H9 (cell line): Measurements from ENCODE around the gene HOXD8. TPM values are rescaled to one million over a fixed set of nuclear protein-coding genes. Genes with fewer than 3 reads are reported as not detected.

Experiments used
- DNase-seq: peaks from one replicate; pipeline ENCODE4 v3.0.0-alpha.2; 2017
- H2AFZ ChIP-seq: one replicate; pipeline ENCODE4 v1.6.1; 2013; ENCODE audit warnings: mild to moderate bottlenecking, low read length, control low read depth, moderate library complexity
- H2AK5ac ChIP-seq: 2 replicates; pipeline ENCODE4 v1.6.1; 2013; ENCODE audit warnings: low read length, control low read depth, mixed read lengths; ENCODE audit not compliant: insufficient read length
- H2BK120ac ChIP-seq: one replicate; pipeline ENCODE4 v1.6.1; 2013; ENCODE audit warnings: low read depth, mild to moderate bottlenecking, low read length, control low read depth, inconsistent platforms; ENCODE audit not compliant: poor library complexity, severe bottlenecking
- H2BK12ac ChIP-seq: 2 replicates; pipeline ENCODE4 v1.6.1; 2013; ENCODE audit warnings: low read length, control low read depth, mixed read lengths, low read depth; ENCODE audit not compliant: insufficient read length
- H2BK15ac ChIP-seq: 2 replicates; pipeline ENCODE4 v1.6.1; 2013; ENCODE audit warnings: low read depth, low read length, control low read depth
- H2BK20ac ChIP-seq: one replicate; pipeline ENCODE4 v1.6.1; 2013; ENCODE audit warnings: low read depth, mild to moderate bottlenecking, low read length, control low read depth, inconsistent platforms; ENCODE audit not compliant: poor library complexity, severe bottlenecking
- H2BK5ac ChIP-seq: 2 replicates; pipeline ENCODE4 v1.6.1; 2013; ENCODE audit warnings: low read length, control low read depth, mixed read lengths; ENCODE audit not compliant: insufficient read length
- H3K14ac ChIP-seq: 2 replicates; pipeline ENCODE4 v1.6.1; 2013; ENCODE audit warnings: low read length, control low read depth; ENCODE audit not compliant: insufficient read depth
- H3K18ac ChIP-seq: 2 replicates; pipeline ENCODE4 v1.6.1; 2013; ENCODE audit warnings: low read depth, mild to moderate bottlenecking, mixed read lengths, low read length, control low read depth; ENCODE audit not compliant: insufficient read length
- H3K23ac ChIP-seq: 2 replicates; pipeline ENCODE4 v1.6.1; 2013; ENCODE audit warnings: low read length, control low read depth, mixed read lengths, low read depth; ENCODE audit not compliant: insufficient read length
- H3K23me2 ChIP-seq: 2 replicates; pipeline ENCODE4 v1.6.1; 2013; ENCODE audit warnings: low read depth, mild to moderate bottlenecking, mixed read lengths, low read length, control low read depth; ENCODE audit not compliant: insufficient read length, poor library complexity, severe bottlenecking
- H3K27ac ChIP-seq: 2 replicates; pipeline ENCODE4 v1.5.1; 2013; ENCODE audit warnings: low read length, control low read depth, mixed read lengths, low read depth; ENCODE audit not compliant: insufficient read length
- H3K27me3 ChIP-seq: 2 replicates; pipeline ENCODE4 v1.6.1; 2013; ENCODE audit warnings: low read length, control low read depth, inconsistent platforms; ENCODE audit not compliant: insufficient read depth
- H3K4ac ChIP-seq: 2 replicates; pipeline ENCODE4 v1.6.1; 2013; ENCODE audit warnings: low read depth, mild to moderate bottlenecking, control low read depth, inconsistent platforms, low read length, moderate library complexity
- H3K4me1 ChIP-seq: 2 replicates; pipeline ENCODE4 v1.6.1; 2013; ENCODE audit warnings: low read length, control low read depth, inconsistent platforms; ENCODE audit not compliant: insufficient read depth
- H3K4me2 ChIP-seq: 2 replicates; pipeline ENCODE4 v1.6.1; 2013; ENCODE audit warnings: low read length, control low read depth, mixed read lengths; ENCODE audit not compliant: insufficient read length, insufficient read depth
- H3K56ac ChIP-seq: 2 replicates; pipeline ENCODE4 v1.6.1; 2013; ENCODE audit warnings: low read depth, mild to moderate bottlenecking, mixed read lengths, low read length, control low read depth; ENCODE audit not compliant: insufficient read length
- H3K79me1 ChIP-seq: 2 replicates; pipeline ENCODE4 v1.6.1; 2013; ENCODE audit warnings: low read depth, mild to moderate bottlenecking, moderate library complexity, low read length, control low read depth, inconsistent platforms; ENCODE audit not compliant: insufficient read depth, poor library complexity, severe bottlenecking
- H3K79me2 ChIP-seq: 2 replicates; pipeline ENCODE4 v1.6.1; 2013; ENCODE audit warnings: low read length, control low read depth, inconsistent platforms; ENCODE audit not compliant: insufficient read depth
- H3K9ac ChIP-seq: 2 replicates; pipeline ENCODE4 v1.6.1; 2013; ENCODE audit warnings: low read length, control low read depth, mixed read lengths; ENCODE audit not compliant: insufficient read length; ENCODE audit errors: extremely low read depth
- H3K9me3 ChIP-seq: one replicate; pipeline ENCODE4 v1.6.1; 2013; ENCODE audit warnings: low read depth, low read length, inconsistent platforms; ENCODE audit not compliant: control insufficient read depth
- H3T11ph ChIP-seq: one replicate; pipeline ENCODE4 v1.6.1; 2013; ENCODE audit warnings: mild to moderate bottlenecking, low read length, control low read depth, inconsistent platforms
- H4K20me1 ChIP-seq: one replicate; pipeline ENCODE4 v1.6.1; 2013; ENCODE audit not compliant: control insufficient read depth, insufficient read length, insufficient read depth
- H4K5ac ChIP-seq: 2 replicates; pipeline ENCODE4 v1.6.1; 2013; ENCODE audit warnings: low read depth, mild to moderate bottlenecking, mixed read lengths, low read length, control low read depth; ENCODE audit not compliant: insufficient read length
- H4K8ac ChIP-seq: replicated peaks from 2 replicates; pipeline ENCODE4 v1.6.1; 2013; ENCODE audit warnings: low read length, control low read depth, mixed read lengths, low read depth; ENCODE audit not compliant: insufficient read length
- H4K91ac ChIP-seq: 2 replicates; pipeline ENCODE4 v1.6.1; 2013; ENCODE audit warnings: low read depth, mild to moderate bottlenecking, moderate library complexity, mixed read lengths, low read length, control low read depth; ENCODE audit not compliant: insufficient read length
- H3K27ac Mint-ChIP-seq, 3 experiments: 2 replicates in 2 of 3; 3 replicates in 1 of 3; pipeline ENCODE4 v1.8.0; 2020 to 2021; ENCODE audit warnings: mixed read lengths in 3 of 3, mild to moderate bottlenecking in 1 of 3, moderate library complexity in 1 of 3
- H3K27me3 Mint-ChIP-seq: 2 replicates; pipeline ENCODE4 v1.8.0; 2021; ENCODE audit warnings: low read depth, mild to moderate bottlenecking, moderate library complexity, mixed read lengths
- H3K36me3 Mint-ChIP-seq, 3 experiments: 2 replicates in 2 of 3; 3 replicates in 1 of 3; pipeline ENCODE4 v1.8.0; 2020 to 2021; ENCODE audit warnings: low read depth in 3 of 3, mixed read lengths in 3 of 3; ENCODE audit not compliant: insufficient read depth in 1 of 3
- H3K4me1 Mint-ChIP-seq, 2 experiments: 2 replicates each; pipeline ENCODE4 v1.8.0; 2020; ENCODE audit warnings: mixed read lengths in 2 of 2
- H3K4me3 Mint-ChIP-seq, 2 experiments: 2 replicates in 1 of 2; 3 replicates in 1 of 2; pipeline ENCODE4 v1.8.0; 2020 to 2021; ENCODE audit warnings: mild to moderate bottlenecking in 2 of 2, mixed read lengths in 2 of 2, moderate library complexity in 1 of 2
- H3K9me3 Mint-ChIP-seq, 2 experiments: 2 replicates in 1 of 2; 3 replicates in 1 of 2; pipeline ENCODE4 v1.8.0; 2020; ENCODE audit warnings: mild to moderate bottlenecking in 2 of 2, mixed read lengths in 2 of 2, moderate library complexity in 1 of 2
- WGBS: extraction: QIAGEN DNeasy Blood & Tissue Kit; methylation state at CpG from one replicate; pipeline ENCODE4 v1.1.7; 2013; ENCODE audit warnings: missing lambda C conversion rate, low lambda C conversion rate, mixed read lengths; ENCODE audit not compliant: insufficient read length; ENCODE audit errors: extremely low coverage; 5-methylcytosine and 5-hydroxymethylcytosine counted together
- total RNA-seq: library from RNA; stranded (reverse); gene quantifications from 2 replicates; pipeline ENCODE4 v1.2.1, GENCODE V29; 2021
- TF ChIP-seq, protein P1 (sequence below): fragments of 200-600 bp; sonication (generic); conservative IDR thresholded peaks from 3 replicates; pipeline ENCODE4 v1.8.0; 2021; ENCODE audit warnings: antibody characterized with exemption, mild to moderate bottlenecking

HOXD8 gene
- total RNA-seq, 1 experiment from 2014 or later = not detected

GRCh38 chr2:176160986-176161824 lies 31.7 kb downstream of the HOXD8 start:
- H4K91ac ChIP-seq = no peak overlapping the region
- peaks cover 2% of the 10 kb centered on the region for H4K20me1 ChIP-seq
- H3K14ac ChIP-seq = no peak overlapping the region
- no peak overlapping the region for H2BK15ac ChIP-seq
- peaks cover 100% of the 10 kb centered on the region for H3K27me3 Mint-ChIP-seq
- H4K8ac ChIP-seq = no peak overlapping the region
- H2BK120ac ChIP-seq = no peak overlapping the region
- peaks cover 6 to 38% of the 10 kb centered on the region in 2 experiments; a peak in 3 of 4 replicates for H3K4me1 Mint-ChIP-seq
- H2AFZ ChIP-seq = no peak overlapping the region
- H3K9me3 ChIP-seq = no peaks in the 10 kb centered on the region
- H3K56ac ChIP-seq = no peak overlapping the region
- no peak for DNase-seq
- H3K79me2 ChIP-seq = no peaks in the 10 kb centered on the region
- H3K4ac ChIP-seq = no peak overlapping the region
- H3K27ac ChIP-seq = no peak overlapping the region
- H2BK20ac ChIP-seq = no peak overlapping the region
- H3K9me3 Mint-ChIP-seq = peaks cover 2 to 5% of the 10 kb centered on the region in 2 experiments; a peak in 3 of 5 replicates
- H4K5ac ChIP-seq = no peak overlapping the region
- H3K4me3 Mint-ChIP-seq = no peak overlapping the region
- H3K36me3 Mint-ChIP-seq = no peaks in the 10 kb centered on the region; a peak in 1 of 7 replicates
- H2BK12ac ChIP-seq = no peak overlapping the region
- no peaks in the 10 kb centered on the region for H3K23me2 ChIP-seq
- H3K9ac ChIP-seq = no peak overlapping the region
- TF ChIP-seq, protein P1, sequence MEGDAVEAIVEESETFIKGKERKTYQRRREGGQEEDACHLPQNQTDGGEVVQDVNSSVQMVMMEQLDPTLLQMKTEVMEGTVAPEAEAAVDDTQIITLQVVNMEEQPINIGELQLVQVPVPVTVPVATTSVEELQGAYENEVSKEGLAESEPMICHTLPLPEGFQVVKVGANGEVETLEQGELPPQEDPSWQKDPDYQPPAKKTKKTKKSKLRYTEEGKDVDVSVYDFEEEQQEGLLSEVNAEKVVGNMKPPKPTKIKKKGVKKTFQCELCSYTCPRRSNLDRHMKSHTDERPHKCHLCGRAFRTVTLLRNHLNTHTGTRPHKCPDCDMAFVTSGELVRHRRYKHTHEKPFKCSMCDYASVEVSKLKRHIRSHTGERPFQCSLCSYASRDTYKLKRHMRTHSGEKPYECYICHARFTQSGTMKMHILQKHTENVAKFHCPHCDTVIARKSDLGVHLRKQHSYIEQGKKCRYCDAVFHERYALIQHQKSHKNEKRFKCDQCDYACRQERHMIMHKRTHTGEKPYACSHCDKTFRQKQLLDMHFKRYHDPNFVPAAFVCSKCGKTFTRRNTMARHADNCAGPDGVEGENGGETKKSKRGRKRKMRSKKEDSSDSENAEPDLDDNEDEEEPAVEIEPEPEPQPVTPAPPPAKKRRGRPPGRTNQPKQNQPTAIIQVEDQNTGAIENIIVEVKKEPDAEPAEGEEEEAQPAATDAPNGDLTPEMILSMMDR = no peak
- H2AK5ac ChIP-seq = no peak overlapping the region
- WGBS = no CpG with 5 or more reads among the region's 22 CpGs
- H3K23ac ChIP-seq = no peak overlapping the region
- no peak overlapping the region for H3T11ph ChIP-seq
- no peaks in the 10 kb centered on the region for H3K79me1 ChIP-seq
- H2BK5ac ChIP-seq = no peak overlapping the region
- H3K27me3 ChIP-seq = peaks cover 100% of the 10 kb centered on the region
- H3K18ac ChIP-seq = no peak overlapping the region
- H3K4me1 ChIP-seq = no peaks in the 10 kb centered on the region
- H3K4me2 ChIP-seq = no peak overlapping the region
- H3K27ac Mint-ChIP-seq = no peak overlapping the region
